ENCODE measurements around the gene SLC36A2. TPM values are rescaled to one million over a fixed set of nuclear protein-coding genes. Genes with fewer than 3 reads are reported as not detected.

Gene SLC36A2
- total RNA-seq, 2 experiments from 2014 or later, result not detected

DNA sequence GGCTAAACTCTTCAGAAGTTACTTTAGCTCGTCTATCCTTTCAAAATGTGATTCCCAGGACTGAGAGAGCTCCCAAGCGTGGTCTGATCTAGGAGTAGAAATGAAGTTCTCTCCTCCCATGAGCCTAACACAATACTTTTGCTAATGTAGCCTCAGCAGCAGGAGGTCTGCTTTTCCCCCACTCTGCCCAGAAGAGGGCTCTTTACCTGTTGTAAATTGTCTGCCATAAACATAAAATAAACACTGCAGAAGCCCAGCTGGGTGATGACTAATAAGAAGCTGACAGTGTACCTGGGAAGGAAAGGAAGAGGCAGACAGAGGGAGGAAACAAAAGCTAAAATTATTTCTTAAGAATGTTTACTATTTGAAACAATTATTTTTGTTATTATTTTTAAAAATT lies 59.2 kb downstream of the SLC36A2 start:
- intact Hi-C loops (cut with micrococcal nuclease), result no loop called here
- Mint-ChIP-seq H3K27me3 (peaks cover under 1% of the 10 kb centered on the region), H3K27ac (no peak overlapping the region), H3K36me3 (ENCODE audit: low read depth) (no peaks in the 10 kb centered on the region), H3K4me1 (ENCODE audit: low read depth) (no peaks in the 10 kb centered on the region), H3K9me3 (no peaks in the 10 kb centered on the region), H3K4me3 (no peak overlapping the region)
- POLR2A ChIA-PET, result interaction anchor here (1.2 kb wide), 1 partner anchor 14 kb away, joined by 3 read pairs; no protein-coding TSS in a partner anchor
- TF ChIP-seq, protein P1, sequence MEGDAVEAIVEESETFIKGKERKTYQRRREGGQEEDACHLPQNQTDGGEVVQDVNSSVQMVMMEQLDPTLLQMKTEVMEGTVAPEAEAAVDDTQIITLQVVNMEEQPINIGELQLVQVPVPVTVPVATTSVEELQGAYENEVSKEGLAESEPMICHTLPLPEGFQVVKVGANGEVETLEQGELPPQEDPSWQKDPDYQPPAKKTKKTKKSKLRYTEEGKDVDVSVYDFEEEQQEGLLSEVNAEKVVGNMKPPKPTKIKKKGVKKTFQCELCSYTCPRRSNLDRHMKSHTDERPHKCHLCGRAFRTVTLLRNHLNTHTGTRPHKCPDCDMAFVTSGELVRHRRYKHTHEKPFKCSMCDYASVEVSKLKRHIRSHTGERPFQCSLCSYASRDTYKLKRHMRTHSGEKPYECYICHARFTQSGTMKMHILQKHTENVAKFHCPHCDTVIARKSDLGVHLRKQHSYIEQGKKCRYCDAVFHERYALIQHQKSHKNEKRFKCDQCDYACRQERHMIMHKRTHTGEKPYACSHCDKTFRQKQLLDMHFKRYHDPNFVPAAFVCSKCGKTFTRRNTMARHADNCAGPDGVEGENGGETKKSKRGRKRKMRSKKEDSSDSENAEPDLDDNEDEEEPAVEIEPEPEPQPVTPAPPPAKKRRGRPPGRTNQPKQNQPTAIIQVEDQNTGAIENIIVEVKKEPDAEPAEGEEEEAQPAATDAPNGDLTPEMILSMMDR (IDR thresholded peaks at IDR 0.05), result no peak
- DNase-seq (no peak), ATAC-seq (peak; percentile 34)
- CTCF ChIA-PET, result interaction anchor here (1.7 kb wide), 1 partner anchor 28 kb away, joined by 7 read pairs; no protein-coding TSS in a partner anchor

GRCh38 chr5:151286246-151286645 lies 61.1 kb downstream of the SLC36A2 start:
- H3K27ac Mint-ChIP-seq, result no peak overlapping the region
- ChIA-PET CTCF (interaction anchor here (1.0 to 1.5 kb wide), 2 partner anchors 30 to 32 kb away, joined by 3 read pairs; no protein-coding TSS in a partner anchor), POLR2A (no interaction called here)
- TF ChIP-seq, protein P1 (IDR thresholded peaks at IDR 0.05), result no peak
- H3K9me3 Mint-ChIP-seq, result no peaks in the 10 kb centered on the region
- H3K27me3 Mint-ChIP-seq, result peaks cover 3% of the 10 kb centered on the region
- no peaks in the 10 kb centered on the region for H3K4me1 Mint-ChIP-seq (ENCODE audit: low read depth)
- ATAC-seq (no peak), DNase-seq (no peak)
- H3K36me3 Mint-ChIP-seq (ENCODE audit: low read depth), result no peaks in the 10 kb centered on the region
- no peak overlapping the region for H3K4me3 Mint-ChIP-seq
- intact Hi-C loops (cut with micrococcal nuclease), result no loop called here

DNA sequence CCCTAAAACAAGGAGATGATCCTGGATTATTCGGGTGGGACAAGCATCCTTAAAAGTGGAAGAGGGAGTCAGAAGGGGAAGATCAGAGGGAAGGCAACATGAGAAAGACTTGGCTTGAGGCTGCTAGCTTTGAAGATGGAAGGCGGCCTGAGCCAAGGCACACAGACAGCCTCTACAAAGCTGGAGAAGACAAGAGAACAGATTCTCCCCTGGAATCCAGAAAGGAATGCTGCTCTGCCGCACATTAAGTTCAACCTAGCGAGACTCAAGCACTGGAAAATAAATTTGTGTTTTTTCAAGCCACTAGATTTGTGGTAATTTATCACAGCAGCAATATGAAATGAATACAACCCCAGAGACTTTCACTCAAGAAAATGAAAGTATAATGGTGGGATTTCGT lies 61.7 kb downstream of the SLC36A2 start:
- CTCF ChIA-PET, result interaction anchor here (1.0 to 1.5 kb wide), 2 partner anchors 31 to 33 kb away, joined by 3 read pairs; no protein-coding TSS in a partner anchor
- intact Hi-C loops (cut with micrococcal nuclease), result no loop called here
- no peak for ATAC-seq
- Mint-ChIP-seq H3K27ac (no peak overlapping the region), H3K4me3 (no peak overlapping the region), H3K36me3 (ENCODE audit: low read depth) (no peaks in the 10 kb centered on the region), H3K4me1 (ENCODE audit: low read depth) (no peaks in the 10 kb centered on the region), H3K9me3 (no peaks in the 10 kb centered on the region), H3K27me3 (peaks cover 3% of the 10 kb centered on the region)
- POLR2A ChIA-PET, result no interaction called here
- no peak for DNase-seq
- TF ChIP-seq, protein P1 (IDR thresholded peaks at IDR 0.05), result no peak

GRCh38 chr5:151284392-151284967 lies 62.9 kb downstream of the SLC36A2 start:
- ChIA-PET POLR2A (no interaction called here), CTCF (interaction anchor here (0.7 to 1.4 kb wide), 2 partner anchors 31 to 33 kb away, joined by 3 to 4 read pairs; no protein-coding TSS in a partner anchor)
- no peak overlapping the region for H3K4me3 Mint-ChIP-seq
- H3K9me3 Mint-ChIP-seq, result no peaks in the 10 kb centered on the region
- ATAC-seq (peak; percentile 53), DNase-seq (peak; percentile 27)
- H3K36me3 Mint-ChIP-seq (ENCODE audit: low read depth), result no peaks in the 10 kb centered on the region
- H3K27me3 Mint-ChIP-seq, result peaks cover 3% of the 10 kb centered on the region
- no peaks in the 10 kb centered on the region for H3K4me1 Mint-ChIP-seq (ENCODE audit: low read depth)
- intact Hi-C loops (cut with micrococcal nuclease), result no loop called here
- H3K27ac Mint-ChIP-seq, result no peak overlapping the region
- TF ChIP-seq, protein P1 (IDR thresholded peaks at IDR 0.05), result peak; percentile 53

- Mint-ChIP-seq H3K4me3 (no peak overlapping the region), H3K27ac (no peak overlapping the region), H3K36me3 (ENCODE audit: low read depth) (no peaks in the 10 kb centered on the region), H3K27me3 (peaks cover 3% of the 10 kb centered on the region), H3K4me1 (ENCODE audit: low read depth) (no peaks in the 10 kb centered on the region), H3K9me3 (no peaks in the 10 kb centered on the region)
- DNase-seq, result no peak
- POLR2A ChIA-PET, result interaction anchor here (0.6 kb wide), 1 partner anchor 1368 kb away, joined by 3 read pairs; no protein-coding TSS in a partner anchor
- TF ChIP-seq, protein P1 (IDR thresholded peaks at IDR 0.05), result no peak
- intact Hi-C loops (cut with micrococcal nuclease), result no loop called here
- CTCF ChIA-PET, result interaction anchor here (1.0 to 1.3 kb wide), 4 partner anchors 8 to 33 kb away, joined by 3 to 7 read pairs (median 3); no protein-coding TSS in a partner anchor
- no peak for ATAC-seq
Observed at GRCh38 chr5:151283120-151283825, 64.1 kb downstream of the SLC36A2 start.

Data from activated CD8-positive, alpha-beta T cell treated with anti-CD3 and anti-CD28 coated beads for 36 hours (primary cell).